ENCODE measurements around the gene MRPL39. TPM values are rescaled to one million over a fixed set of nuclear protein-coding genes. Genes with fewer than 3 reads are reported as not detected.

Gene MRPL39
- total and polyA plus RNA-seq, 2 of the 4 experiments (the other 2 are of a cell fraction), result 15.2 to 20.6 TPM

- Histone ChIP-seq H3K18ac (ENCODE audit: low read depth, low read length) (no peak overlapping the region), H3K9ac (ENCODE audit: low read depth, low read length) (no peak overlapping the region), H2AFZ (replicated peaks; ENCODE audit: low read length, poor library complexity) (no peak overlapping the region), H3K4me3 (ENCODE audit: insufficient read depth, low read depth, low read length) (no peak overlapping the region), H3K23ac (ENCODE audit: low read depth, low read length) (no peak overlapping the region), H3K9me3 (ENCODE audit: control insufficient read depth, insufficient read depth, low read length) (no peaks in the 10 kb centered on the region), H2AK5ac (ENCODE audit: low read depth, low read length) (no peak overlapping the region), H2BK20ac (ENCODE audit: low read depth, low read length) (no peak overlapping the region), H3K4me2 (ENCODE audit: low read depth, low read length) (no peak overlapping the region), H3K79me1 (ENCODE audit: low read depth in 1 of 2, low read length in 2 of 2) (peaks cover 3 to 8% of the 10 kb centered on the region in 2 experiments; a peak in 3 of 4 replicates), H2BK5ac (ENCODE audit: low read depth, low read length, poor library complexity, severe bottlenecking) (no peak overlapping the region), H3K4ac (ENCODE audit: low read depth, low read length) (no peak overlapping the region), H3K27me3 (ENCODE audit: control insufficient read depth, insufficient read depth, low read length) (no peaks in the 10 kb centered on the region), H3K14ac (replicated peaks; ENCODE audit: low read depth, low read length) (no peak overlapping the region), H2AK9ac (replicated peaks; ENCODE audit: low read depth, low read length, poor library complexity) (no peak overlapping the region), H3K36me3 (ENCODE audit: control insufficient read depth, insufficient read depth, low read length) (peaks cover 7% of the 10 kb centered on the region; the same call in 1 of the 2 replicates), H3K56ac (ENCODE audit: extremely low read depth, insufficient read depth, low read length) (no peak overlapping the region), H4K8ac (ENCODE audit: low read depth in 2 of 2, low read length in 2 of 2) (no peak overlapping the region), H4K5ac (ENCODE audit: low read depth, low read length) (no peak overlapping the region), H3K9me1 (ENCODE audit: insufficient read depth, low read length) (0 out of 2 replicates have a peak, but pooled peaks cover 3% of the 10 kb centered on the region), H2BK120ac (ENCODE audit: low read depth, low read length) (no peak overlapping the region), H4K91ac (ENCODE audit: insufficient read depth, low read depth, low read length) (no peak overlapping the region), H2BK15ac (ENCODE audit: low read depth, low read length) (no peak overlapping the region), H4K20me1 (ENCODE audit: insufficient read depth, low read length) (no peaks in the 10 kb centered on the region), H3K27ac (ENCODE audit: insufficient read depth, low read length) (no peak overlapping the region), H3K4me1 (ENCODE audit: control insufficient read depth, insufficient read depth, low read length) (no peaks in the 10 kb centered on the region)
- no peak for ATAC-seq (ENCODE audit: low read depth)
- BruUV-seq (replicated peaks), result no TSS peak
- ChIA-PET CTCF (no interaction called here), POLR2A (ENCODE audit: unreplicated experiment) (no interaction called here)
- intact Hi-C loops (cut with micrococcal nuclease) (no loop called here), in situ Hi-C loops (cut with MboI; ENCODE audit: low sequenced_read_pairs) (no loop called here), dilution Hi-C loops (cut with HindIII; ENCODE audit: low sequenced_read_pairs, unreplicated experiment) (no loop called here)
- DNase-seq, result no peak
- WGBS, 2 experiments (ENCODE audit: extremely low coverage in 2 of 2, insufficient read length in 1 of 2), result no CpG with 5 or more reads among the region's 5 CpGs
- TF ChIP-seq SMC3 (IDR thresholded peaks at IDR 0.05; ENCODE audit: low read depth, low read length), result no peak
- no peak for TF ChIP-seq NFE2L2 (IDR thresholded peaks at IDR 0.05; ENCODE audit: low read depth, low read length)
- no peak for TF ChIP-seq RFX5 (IDR thresholded peaks at IDR 0.05; ENCODE audit: low read depth, low read length)
Observed at GRCh38 chr21:25583370-25584130, 23.7 kb downstream of the MRPL39 start.
